HG03457 (cell line): Measurements from ENCODE around the gene IRF9.

ENCODE experiments used
- ATAC-seq: cut with Tn5 transposase; IDR thresholded peaks from one replicate; pipeline ENCODE4 v1.9.1; 2021; ENCODE audit warnings: moderate number of reproducible peaks; ENCODE audit not compliant: unreplicated experiment

Gene IRF9

GRCh38 chr14:24146453-24146977 lies 14.6 kb upstream of the IRF9 start, which contains the start of gene PSME2:
Gene PSME2, minus strand, starts transcription at chr14:24146610. Its CDS starts 29 bp downstream, at chr14:24146581.
- peak; percentile 53 for ATAC-seq

- peak; percentile 68 for ATAC-seq
Observed at GRCh38 chr14:24146978-24147760, 13.9 kb upstream of the IRF9 start, which contains the start of gene RNF31. Gene RNF31, plus strand, starts transcription at chr14:24147498. Its CDS starts 201 bp downstream, at chr14:24147699.

GRCh38 chr14:24147761-24148428 lies 13.2 kb upstream of the IRF9 start:
- no peak for ATAC-seq

- ATAC-seq, result no peak
Observed at GRCh38 chr14:24149302-24149969, 11.6 kb upstream of the IRF9 start.

GRCh38 chr14:24150061-24150460 lies 11.0 kb upstream of the IRF9 start:
- ATAC-seq, result no peak

- no peak for ATAC-seq
Observed at GRCh38 chr14:24150567-24150966, 10.5 kb upstream of the IRF9 start.

GRCh38 chr14:24150993-24151392 lies 10.1 kb upstream of the IRF9 start:
- no peak for ATAC-seq

GRCh38 chr14:24151404-24152080 lies 9.5 kb upstream of the IRF9 start:
- ATAC-seq, result no peak

GRCh38 chr14:24155100-24155499 lies 6.0 kb upstream of the IRF9 start:
- ATAC-seq, result no peak

- no peak for ATAC-seq
Observed at GRCh38 chr14:24156840-24157239, 4.2 kb upstream of the IRF9 start.

GRCh38 chr14:24157331-24157730 lies 3.7 kb upstream of the IRF9 start:
- ATAC-seq, result no peak

- ATAC-seq, result no peak
Observed at GRCh38 chr14:24159777-24160498, 1.1 kb upstream of the IRF9 start.

- ATAC-seq, result peak; percentile 5
Observed at GRCh38 chr14:24160499-24160849, 591 bp upstream of the IRF9 start.

GRCh38 chr14:24162093-24162492 lies 1.0 kb downstream of the IRF9 start:
- no peak for ATAC-seq

GRCh38 chr14:24164518-24164991 lies 3.5 kb downstream of the IRF9 start:
- ATAC-seq, result no peak

GRCh38 chr14:24165785-24166184 lies 4.7 kb downstream of the IRF9 start:
- no peak for ATAC-seq

- ATAC-seq, result no peak
Observed at GRCh38 chr14:24167469-24168114, 6.5 kb downstream of the IRF9 start.

GRCh38 chr14:24171422-24172260 lies 10.6 kb downstream of the IRF9 start, which contains the start of gene REC8:
Gene REC8, plus strand, starts transcription at chr14:24172080. Its CDS starts 473 bp downstream, at chr14:24172553.
- peak; percentile 76 for ATAC-seq
